Measurements from ENCODE around the gene LRRC17. TPM values are rescaled to one million over a fixed set of nuclear protein-coding genes. Genes with fewer than 3 reads are reported as not detected.

The LRRC17 gene
- polyA plus RNA-seq, 1 donor from 2014 or later = 6.7 TPM

GRCh38 chr7:102927312-102927933 is 14.6 kb downstream of the LRRC17 start:
- no peaks in the 10 kb centered on the region for H4K20me1 ChIP-seq (ENCODE audit: insufficient read depth)
- H3K79me2 ChIP-seq (replicated peaks; ENCODE audit: insufficient read depth, low read length) = no peaks in the 10 kb centered on the region
- H3K9me2 ChIP-seq (ENCODE audit: insufficient read depth, low read length) = no peaks in the 10 kb centered on the region
- H3F3A ChIP-seq (ENCODE audit: insufficient read depth, low read length, poor library complexity, severe bottlenecking) = no peaks in the 10 kb centered on the region
- H3K27me3 ChIP-seq (ENCODE audit: insufficient read depth, low read depth, low read length) = no peaks in the 10 kb centered on the region
- H3K27ac ChIP-seq (ENCODE audit: low read length) = no peak overlapping the region
- H3K36me3 ChIP-seq (ENCODE audit: insufficient read depth, low read length) = no peaks in the 10 kb centered on the region
- H3K9me3 ChIP-seq (ENCODE audit: low read length) = no peaks in the 10 kb centered on the region
- TF ChIP-seq POLR2AphosphoS5 (IDR thresholded peaks at IDR 0.05) (no peak), MXI1 (conservative IDR thresholded peaks at IDR 0.05; ENCODE audit: poor library complexity, severe bottlenecking) (no peak), RAD21 (conservative IDR thresholded peaks at IDR 0.05) (no peak), SMC3 (conservative IDR thresholded peaks at IDR 0.05; ENCODE audit: poor library complexity) (no peak), REST (IDR thresholded peaks at IDR 0.05; ENCODE audit: borderline replicate concordance) (no peak), TAF1 (IDR thresholded peaks at IDR 0.05; ENCODE audit: low read depth) (no peak), EP300 (conservative IDR thresholded peaks at IDR 0.05; ENCODE audit: poor library complexity, severe bottlenecking) (no peak), CTCF (IDR thresholded peaks at IDR 0.05; ENCODE audit: poor library complexity, severe bottlenecking) (no peak), EZH2 (IDR thresholded peaks at IDR 0.05; ENCODE audit: borderline replicate concordance, insufficient read depth, low read length, poor library complexity, severe bottlenecking) (no peak)
- no peak overlapping the region for H2AFZ ChIP-seq (ENCODE audit: low read depth, low read length)
- H3K9ac ChIP-seq (ENCODE audit: low read length) = no peak overlapping the region
- no peak overlapping the region for H3K4me2 ChIP-seq (ENCODE audit: low read length)
- H3K4me3 ChIP-seq (ENCODE audit: low read length) = no peak overlapping the region

- H3K4me2 ChIP-seq (ENCODE audit: low read length) = no peak overlapping the region
- no peak overlapping the region for H3K4me3 ChIP-seq (ENCODE audit: low read length)
- no peaks in the 10 kb centered on the region for H3K9me2 ChIP-seq (ENCODE audit: insufficient read depth, low read length)
- no peak overlapping the region for H3K9ac ChIP-seq (ENCODE audit: low read length)
- H3K27me3 ChIP-seq (ENCODE audit: insufficient read depth, low read depth, low read length) = no peaks in the 10 kb centered on the region
- H2AFZ ChIP-seq (ENCODE audit: low read depth, low read length) = no peak overlapping the region
- no peak for TF ChIP-seq REST (IDR thresholded peaks at IDR 0.05; ENCODE audit: borderline replicate concordance)
- TF ChIP-seq TAF1 (IDR thresholded peaks at IDR 0.05; ENCODE audit: low read depth) = no peak
- TF ChIP-seq RAD21 (conservative IDR thresholded peaks at IDR 0.05) = no peak
- TF ChIP-seq CTCF (IDR thresholded peaks at IDR 0.05; ENCODE audit: poor library complexity, severe bottlenecking) = no peak
- no peak for TF ChIP-seq EP300 (conservative IDR thresholded peaks at IDR 0.05; ENCODE audit: poor library complexity, severe bottlenecking)
- no peak for TF ChIP-seq POLR2AphosphoS5 (IDR thresholded peaks at IDR 0.05)
- TF ChIP-seq MXI1 (conservative IDR thresholded peaks at IDR 0.05; ENCODE audit: poor library complexity, severe bottlenecking) = no peak
- H3K36me3 ChIP-seq (ENCODE audit: insufficient read depth, low read length) = no peaks in the 10 kb centered on the region
- H3K9me3 ChIP-seq (ENCODE audit: low read length) = no peaks in the 10 kb centered on the region
- H4K20me1 ChIP-seq (ENCODE audit: insufficient read depth) = no peaks in the 10 kb centered on the region
- H3K79me2 ChIP-seq (replicated peaks; ENCODE audit: insufficient read depth, low read length) = no peaks in the 10 kb centered on the region
- no peaks in the 10 kb centered on the region for H3F3A ChIP-seq (ENCODE audit: insufficient read depth, low read length, poor library complexity, severe bottlenecking)
- H3K27ac ChIP-seq (ENCODE audit: low read length) = no peak overlapping the region
These were observed 19.0 kb downstream of the LRRC17 start for GRCh38 chr7:102931757-102932156.

All from neural cell (in vitro differentiated cells).